HL-60 (cell line): Measurements from ENCODE around the gene MRPS24.

Experiments
- DNase-seq, 2 experiments: peaks; one replicate each; pipeline ENCODE4 v3.0.0-alpha.2; 2010 to 2020; ENCODE audit warnings: low read depth in 1 of 2, low spot score in 1 of 2
- H3K27ac ChIP-seq: fragments of 250-450 bp; sonication (Bioruptor Pico); replicated peaks from 2 replicates; pipeline ENCODE4 v1.5.1; 2020; ENCODE audit warnings: mild to moderate bottlenecking, moderate library complexity
- H3K27me3 ChIP-seq: fragments of 250-450 bp; sonication (Bioruptor Pico); 2 replicates; pipeline ENCODE4 v1.5.1; 2021; ENCODE audit warnings: mild to moderate bottlenecking, moderate library complexity; ENCODE audit not compliant: insufficient read depth, poor library complexity, severe bottlenecking
- H3K4me3 ChIP-seq: replicated peaks from 2 replicates; pipeline ENCODE4 v1.5.1; 2011; ENCODE audit warnings: mild to moderate bottlenecking, control low read depth, low read length; ENCODE audit not compliant: insufficient read depth
- GABPA ChIP-seq: IDR thresholded peaks from 2 replicates; pipeline ENCODE4 v1.6.1; 2012; ENCODE audit warnings: low read depth
- POLR2AphosphoS5 ChIP-seq: IDR thresholded peaks from 2 replicates; pipeline ENCODE4 v1.6.1; 2012; ENCODE audit warnings: low read depth
- SPI1 ChIP-seq: IDR thresholded peaks from 2 replicates; pipeline ENCODE4 v1.6.1; 2012; ENCODE audit warnings: low read depth, mild to moderate bottlenecking, borderline replicate concordance
- TF ChIP-seq, protein P1 (sequence below): IDR thresholded peaks from one replicate; pipeline ENCODE4 v1.5.1; 2011; ENCODE audit warnings: low read length, control low read depth, inconsistent platforms; ENCODE audit not compliant: insufficient read depth
- TF ChIP-seq, protein P2 (sequence below): IDR thresholded peaks from 2 replicates; pipeline ENCODE4 v1.6.1; 2012; ENCODE audit warnings: low read depth; ENCODE audit not compliant: insufficient replicate concordance

Gene MRPS24

DNA sequence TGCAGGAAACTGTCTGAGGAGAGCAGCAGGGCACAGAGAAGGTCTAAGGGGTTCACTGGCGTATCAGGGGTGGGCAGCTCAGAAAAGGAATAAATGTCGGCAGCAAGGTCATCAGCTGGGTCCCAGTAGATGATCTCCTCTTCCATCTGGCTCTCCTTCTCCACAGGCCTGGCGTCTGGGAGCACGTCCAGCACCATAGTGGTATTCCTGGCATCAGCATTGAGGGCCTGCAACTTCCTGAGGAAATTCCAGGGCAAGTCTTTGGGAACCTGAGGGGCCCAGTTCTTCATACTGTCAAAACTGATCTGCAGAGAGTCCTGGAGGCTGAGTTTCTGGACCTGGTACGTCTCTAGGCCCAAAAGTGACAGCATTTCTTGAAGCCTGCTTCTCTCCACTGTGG lies 9.6 kb upstream of the MRPS24 start:
- no peak for DNase-seq
- Histone ChIP-seq H3K27ac (no peak overlapping the region), H3K27me3 (no peaks in the 10 kb centered on the region), H3K4me3 (no peak overlapping the region)
- TF ChIP-seq GABPA = no peak
- no peak for TF ChIP-seq SPI1
- TF ChIP-seq POLR2AphosphoS5 = no peak
- TF ChIP-seq, protein P1, sequence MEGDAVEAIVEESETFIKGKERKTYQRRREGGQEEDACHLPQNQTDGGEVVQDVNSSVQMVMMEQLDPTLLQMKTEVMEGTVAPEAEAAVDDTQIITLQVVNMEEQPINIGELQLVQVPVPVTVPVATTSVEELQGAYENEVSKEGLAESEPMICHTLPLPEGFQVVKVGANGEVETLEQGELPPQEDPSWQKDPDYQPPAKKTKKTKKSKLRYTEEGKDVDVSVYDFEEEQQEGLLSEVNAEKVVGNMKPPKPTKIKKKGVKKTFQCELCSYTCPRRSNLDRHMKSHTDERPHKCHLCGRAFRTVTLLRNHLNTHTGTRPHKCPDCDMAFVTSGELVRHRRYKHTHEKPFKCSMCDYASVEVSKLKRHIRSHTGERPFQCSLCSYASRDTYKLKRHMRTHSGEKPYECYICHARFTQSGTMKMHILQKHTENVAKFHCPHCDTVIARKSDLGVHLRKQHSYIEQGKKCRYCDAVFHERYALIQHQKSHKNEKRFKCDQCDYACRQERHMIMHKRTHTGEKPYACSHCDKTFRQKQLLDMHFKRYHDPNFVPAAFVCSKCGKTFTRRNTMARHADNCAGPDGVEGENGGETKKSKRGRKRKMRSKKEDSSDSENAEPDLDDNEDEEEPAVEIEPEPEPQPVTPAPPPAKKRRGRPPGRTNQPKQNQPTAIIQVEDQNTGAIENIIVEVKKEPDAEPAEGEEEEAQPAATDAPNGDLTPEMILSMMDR = no peak
- TF ChIP-seq, protein P2, sequence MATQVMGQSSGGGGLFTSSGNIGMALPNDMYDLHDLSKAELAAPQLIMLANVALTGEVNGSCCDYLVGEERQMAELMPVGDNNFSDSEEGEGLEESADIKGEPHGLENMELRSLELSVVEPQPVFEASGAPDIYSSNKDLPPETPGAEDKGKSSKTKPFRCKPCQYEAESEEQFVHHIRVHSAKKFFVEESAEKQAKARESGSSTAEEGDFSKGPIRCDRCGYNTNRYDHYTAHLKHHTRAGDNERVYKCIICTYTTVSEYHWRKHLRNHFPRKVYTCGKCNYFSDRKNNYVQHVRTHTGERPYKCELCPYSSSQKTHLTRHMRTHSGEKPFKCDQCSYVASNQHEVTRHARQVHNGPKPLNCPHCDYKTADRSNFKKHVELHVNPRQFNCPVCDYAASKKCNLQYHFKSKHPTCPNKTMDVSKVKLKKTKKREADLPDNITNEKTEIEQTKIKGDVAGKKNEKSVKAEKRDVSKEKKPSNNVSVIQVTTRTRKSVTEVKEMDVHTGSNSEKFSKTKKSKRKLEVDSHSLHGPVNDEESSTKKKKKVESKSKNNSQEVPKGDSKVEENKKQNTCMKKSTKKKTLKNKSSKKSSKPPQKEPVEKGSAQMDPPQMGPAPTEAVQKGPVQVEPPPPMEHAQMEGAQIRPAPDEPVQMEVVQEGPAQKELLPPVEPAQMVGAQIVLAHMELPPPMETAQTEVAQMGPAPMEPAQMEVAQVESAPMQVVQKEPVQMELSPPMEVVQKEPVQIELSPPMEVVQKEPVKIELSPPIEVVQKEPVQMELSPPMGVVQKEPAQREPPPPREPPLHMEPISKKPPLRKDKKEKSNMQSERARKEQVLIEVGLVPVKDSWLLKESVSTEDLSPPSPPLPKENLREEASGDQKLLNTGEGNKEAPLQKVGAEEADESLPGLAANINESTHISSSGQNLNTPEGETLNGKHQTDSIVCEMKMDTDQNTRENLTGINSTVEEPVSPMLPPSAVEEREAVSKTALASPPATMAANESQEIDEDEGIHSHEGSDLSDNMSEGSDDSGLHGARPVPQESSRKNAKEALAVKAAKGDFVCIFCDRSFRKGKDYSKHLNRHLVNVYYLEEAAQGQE = no peak

DNA sequence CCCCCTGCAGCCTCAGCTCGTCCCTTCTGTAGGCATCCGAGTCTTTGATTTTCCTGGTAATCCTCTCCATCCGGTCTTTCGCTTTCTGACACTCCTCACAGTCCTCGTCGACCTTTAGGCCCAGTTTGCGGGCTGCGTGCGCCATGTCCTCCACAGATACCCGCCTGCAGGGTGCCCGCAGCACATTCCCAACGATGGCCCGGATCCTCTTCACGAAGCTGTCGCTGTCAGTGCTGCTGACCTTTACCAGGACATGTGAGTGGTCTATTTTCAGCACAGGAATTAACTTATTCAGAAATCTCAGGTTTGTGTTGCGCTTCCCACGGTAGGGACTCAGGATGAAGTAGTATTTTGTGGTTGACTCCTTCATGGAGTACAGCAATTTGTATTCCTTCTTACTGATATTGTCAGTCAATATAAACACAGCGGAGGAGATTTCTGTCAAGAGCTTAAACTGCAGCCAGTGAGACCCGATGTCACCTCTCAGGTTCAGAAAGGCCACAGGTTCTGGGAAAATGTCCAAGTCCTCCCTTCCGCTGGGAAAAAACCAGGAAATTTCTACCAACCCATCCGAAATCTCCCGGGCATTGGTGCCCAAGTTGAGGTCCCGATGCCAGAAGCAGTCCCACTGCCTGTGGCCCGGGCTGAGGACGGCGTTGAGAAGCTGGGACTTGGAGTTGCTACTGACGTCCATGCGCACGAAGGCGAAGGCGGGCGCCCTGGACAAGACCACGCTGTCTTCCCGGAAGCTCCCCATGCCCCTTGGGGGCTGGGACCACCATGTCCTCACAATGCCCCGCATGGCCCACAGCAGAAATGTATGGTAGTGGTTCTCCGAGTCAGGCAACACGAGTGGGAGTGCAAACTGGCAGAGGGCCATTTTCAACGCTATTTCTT lies 8.9 kb upstream of the MRPS24 start:
- H3K27ac ChIP-seq = no peak overlapping the region
- H3K27me3 ChIP-seq = no peaks in the 10 kb centered on the region
- TF ChIP-seq GABPA (no peak), POLR2AphosphoS5 (no peak), SPI1 (no peak)
- TF ChIP-seq, protein P1 = no peak
- TF ChIP-seq, protein P2 = no peak
- DNase-seq = no peak
- no peak overlapping the region for H3K4me3 ChIP-seq

DNA sequence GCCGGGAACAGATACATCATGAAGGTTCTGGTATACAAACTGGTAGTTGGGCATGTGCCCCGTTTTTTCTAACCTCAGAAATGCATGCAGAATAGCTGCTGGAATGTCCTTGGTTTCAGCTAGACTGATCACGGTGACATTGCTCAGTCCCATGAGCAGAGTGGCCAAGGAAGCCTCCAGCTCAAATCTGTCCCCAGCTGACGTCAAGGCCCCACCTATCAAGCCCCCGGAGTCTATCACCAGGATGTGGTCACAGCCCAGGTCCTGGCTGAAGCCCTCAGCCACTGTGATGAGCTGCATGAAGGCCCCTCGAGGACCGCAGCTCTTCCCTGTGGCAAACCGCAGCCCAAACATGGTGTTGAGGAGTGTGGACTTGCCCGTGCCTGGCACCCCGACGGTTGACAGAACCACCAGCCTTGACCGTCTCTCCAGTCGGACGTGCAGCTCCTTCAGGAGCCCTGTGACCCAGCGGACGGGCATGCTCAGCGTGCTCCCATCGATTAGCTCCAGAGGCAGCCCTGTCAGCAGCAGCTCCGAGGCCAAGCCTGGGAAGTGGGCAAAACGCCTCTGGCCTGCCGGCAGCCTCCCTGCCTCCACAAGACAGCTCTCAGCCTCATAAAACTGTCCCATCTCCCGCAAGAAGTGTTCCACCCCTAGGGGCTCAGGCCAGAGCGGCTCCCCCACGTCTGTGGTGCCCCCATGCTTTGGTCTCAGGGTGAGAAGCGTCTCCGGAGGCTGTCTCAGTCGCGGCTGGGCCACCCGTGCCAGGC lies 7.8 kb upstream of the MRPS24 start:
- DNase-seq = no peak
- H3K27me3 ChIP-seq = no peaks in the 10 kb centered on the region
- no peak overlapping the region for H3K4me3 ChIP-seq
- TF ChIP-seq, protein P1 = no peak
- no peak for TF ChIP-seq SPI1
- TF ChIP-seq POLR2AphosphoS5 = no peak
- no peak for TF ChIP-seq GABPA
- TF ChIP-seq, protein P2 = no peak
- no peak overlapping the region for H3K27ac ChIP-seq
